Measurements from ENCODE around the gene PROK1.
"Not testable (repeated sequence)": the region's sequence is repeated elsewhere in the genome, so short reads cannot be mapped to it uniquely, and the experiment has no call there.

The PROK1 gene

DNA sequence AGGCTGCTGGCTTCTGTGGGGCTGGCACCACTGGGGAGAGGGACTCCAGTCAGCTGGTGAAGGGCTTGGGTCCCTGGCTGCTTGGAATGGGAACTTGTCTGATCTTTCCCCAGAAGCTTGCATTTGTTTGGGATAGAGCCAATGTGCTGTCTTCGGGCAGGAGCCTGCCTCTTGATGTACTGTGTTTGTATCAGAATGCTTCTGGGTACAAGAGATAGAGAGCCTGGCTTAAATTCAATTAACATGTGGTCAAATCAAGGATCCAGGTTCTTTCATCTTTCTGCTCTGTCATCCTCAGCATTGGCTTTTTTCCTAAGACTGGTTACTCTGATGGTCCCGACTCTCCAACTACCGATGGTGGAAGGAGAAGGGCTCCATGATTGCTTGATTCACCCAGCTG lies 16.0 kb upstream of the PROK1 start:
- DNase-seq: no peak

DNA sequence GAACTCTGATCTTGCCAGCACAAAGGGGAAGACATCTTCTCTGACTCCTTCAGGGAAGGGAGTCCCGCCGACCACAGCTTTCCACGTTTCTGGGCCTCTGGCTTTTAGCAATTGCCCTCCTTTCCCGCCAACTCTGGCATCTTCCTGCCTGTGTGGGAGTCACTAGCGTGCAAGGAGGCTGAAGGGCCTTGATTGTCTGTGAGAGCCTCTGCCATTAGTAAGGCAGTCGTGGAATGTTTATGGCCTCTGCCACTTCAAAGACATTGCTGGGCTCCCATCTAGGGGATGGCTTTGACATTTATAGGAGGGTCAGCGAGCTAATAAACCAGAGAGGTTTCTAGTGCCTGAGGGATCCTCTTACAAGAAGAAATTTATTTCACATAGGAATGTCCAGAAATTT lies 14.3 kb upstream of the PROK1 start:
- DNase-seq: no peak

DNA sequence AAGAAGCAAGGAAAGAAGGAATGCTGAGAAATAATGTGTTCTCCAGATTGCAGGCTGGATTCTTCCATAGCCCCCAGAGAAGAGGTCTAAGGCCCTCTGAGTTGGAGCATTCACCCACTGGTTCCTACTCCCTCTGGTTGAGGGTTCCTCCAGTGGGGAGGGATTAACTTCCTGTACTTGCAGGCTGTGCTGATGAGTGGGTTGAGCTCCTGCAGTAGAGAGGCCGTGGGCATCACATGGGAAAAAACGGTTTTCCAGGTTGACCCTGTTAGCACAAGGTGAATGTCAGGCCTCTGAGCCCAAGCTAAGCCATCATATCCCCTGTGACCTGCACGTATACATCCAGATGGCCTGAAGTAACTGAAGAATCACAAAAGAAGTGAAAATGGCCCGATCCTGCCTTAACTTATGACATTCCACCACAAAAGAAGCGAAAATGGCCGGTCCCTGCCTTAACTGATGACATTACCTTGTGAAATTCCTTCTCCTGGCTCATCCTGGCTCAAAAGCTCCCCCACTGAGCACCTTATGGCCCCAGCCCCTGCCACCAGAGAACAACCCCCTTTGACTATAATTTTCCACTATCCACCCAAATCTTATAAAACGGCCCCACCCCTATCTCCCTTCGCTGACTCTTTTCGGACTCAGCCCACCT lies 13.2 kb upstream of the PROK1 start:
- DNase-seq: not testable (repeated sequence)

DNA sequence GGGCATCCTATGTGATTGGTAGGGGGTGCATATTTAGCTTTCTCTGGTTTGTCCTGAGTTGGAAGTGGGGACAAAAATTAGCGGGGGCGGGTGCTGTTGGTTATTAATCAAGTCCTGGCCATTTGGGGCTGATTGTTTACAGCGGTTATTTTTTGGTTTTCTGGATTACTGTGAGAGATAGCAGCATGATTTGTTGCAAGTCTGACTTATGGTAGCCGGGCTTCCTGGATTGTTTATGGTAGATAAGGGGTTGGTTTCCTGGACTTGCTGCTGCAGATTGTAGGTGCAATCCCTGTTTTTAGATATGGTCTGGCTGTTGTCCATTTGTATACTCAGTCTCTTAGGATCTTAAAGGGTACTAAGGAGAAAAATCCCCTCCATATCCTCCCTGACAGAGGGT lies 12.1 kb upstream of the PROK1 start:
- DNase-seq: no peak

GRCh38 chr1:110439873-110440272 lies 11.1 kb upstream of the PROK1 start:
- not testable (repeated sequence) for DNase-seq

- DNase-seq: no peak
Observed at GRCh38 chr1:110440877-110441276, 10.1 kb upstream of the PROK1 start.

- no peak for DNase-seq
Observed at GRCh38 chr1:110441888-110442287, 9.1 kb upstream of the PROK1 start.

- DNase-seq: no peak
Observed at GRCh38 chr1:110443451-110443850, 7.5 kb upstream of the PROK1 start.

- no peak for DNase-seq
Observed at GRCh38 chr1:110444561-110444960, 6.4 kb upstream of the PROK1 start.

DNA sequence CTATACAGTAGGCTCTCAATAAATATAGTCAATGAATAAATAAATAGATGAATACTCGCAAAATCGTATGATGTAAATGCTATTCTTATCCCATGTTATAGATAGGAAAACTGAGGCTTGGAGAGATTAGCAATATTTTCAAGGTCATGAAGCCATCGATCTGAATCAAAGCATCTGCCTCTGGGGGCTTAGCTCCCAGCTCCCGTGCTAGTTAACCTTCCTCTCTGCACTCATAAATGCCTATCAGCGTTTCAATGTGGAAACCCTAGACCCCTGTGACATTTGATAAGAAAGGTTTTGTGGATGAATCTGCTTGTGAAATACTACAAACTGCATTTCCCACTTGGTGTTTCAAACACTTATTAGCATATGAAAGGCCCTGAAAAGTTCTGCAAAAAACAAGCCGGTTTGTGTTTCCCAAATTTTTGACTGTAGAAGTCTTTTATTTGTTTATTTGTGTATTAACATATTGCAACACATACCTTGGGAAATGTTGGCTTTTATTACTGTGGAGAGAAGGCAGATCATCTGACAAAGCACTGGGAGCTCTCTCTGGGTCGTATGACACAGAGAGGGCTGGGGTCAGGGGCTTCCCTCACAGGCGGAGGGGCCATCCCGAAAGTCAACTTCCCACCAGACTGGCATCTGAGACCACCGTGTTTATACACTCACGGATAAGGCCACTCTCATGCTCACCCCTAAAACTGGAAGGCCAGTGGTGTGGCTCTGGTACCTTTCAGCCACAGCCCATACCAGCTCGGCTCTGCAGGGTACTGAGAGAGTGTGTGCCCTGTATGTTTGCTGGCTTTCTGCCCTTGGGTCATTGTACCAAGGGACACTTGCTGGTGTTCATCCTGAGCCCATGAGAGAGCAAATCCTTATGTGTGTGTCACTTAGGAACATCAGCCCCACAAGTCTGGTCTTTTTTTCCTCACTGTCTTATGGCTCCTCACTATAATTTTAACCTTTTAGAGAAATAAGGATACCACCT lies 993 bp upstream of the PROK1 start:
- DNase-seq: no peak

GRCh38 chr1:110452330-110452729 lies 1.4 kb downstream of the PROK1 start:
- no peak for DNase-seq

GRCh38 chr1:110453829-110454228 lies 2.9 kb downstream of the PROK1 start:
- DNase-seq: no peak

DNA sequence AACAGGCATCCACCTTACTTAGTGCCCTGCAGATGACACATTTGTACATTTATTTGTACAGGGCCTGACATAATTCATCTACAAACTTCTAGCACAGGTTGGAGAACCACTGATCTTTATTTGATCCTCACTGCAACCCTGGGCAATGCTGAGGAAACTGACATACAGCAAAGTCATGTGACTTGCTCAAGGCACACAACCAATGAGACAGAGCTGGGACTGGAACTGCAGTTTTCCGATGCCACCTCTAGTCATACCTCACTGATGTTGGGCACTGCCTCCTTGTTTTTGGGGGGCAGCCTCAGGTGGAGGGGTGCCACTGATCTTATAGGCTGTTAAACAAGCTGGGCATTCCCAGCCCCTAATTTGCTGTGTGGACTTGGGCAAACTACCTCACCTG lies 3.4 kb downstream of the PROK1 start:
- no peak for DNase-seq

- DNase-seq: no peak
Observed at GRCh38 chr1:110455151-110455550, 4.2 kb downstream of the PROK1 start.

GRCh38 chr1:110457206-110457605 lies 6.3 kb downstream of the PROK1 start:
- DNase-seq: no peak

GRCh38 chr1:110460253-110461220 lies 9.6 kb downstream of the PROK1 start:
- peak; percentile 74 for DNase-seq

DNA sequence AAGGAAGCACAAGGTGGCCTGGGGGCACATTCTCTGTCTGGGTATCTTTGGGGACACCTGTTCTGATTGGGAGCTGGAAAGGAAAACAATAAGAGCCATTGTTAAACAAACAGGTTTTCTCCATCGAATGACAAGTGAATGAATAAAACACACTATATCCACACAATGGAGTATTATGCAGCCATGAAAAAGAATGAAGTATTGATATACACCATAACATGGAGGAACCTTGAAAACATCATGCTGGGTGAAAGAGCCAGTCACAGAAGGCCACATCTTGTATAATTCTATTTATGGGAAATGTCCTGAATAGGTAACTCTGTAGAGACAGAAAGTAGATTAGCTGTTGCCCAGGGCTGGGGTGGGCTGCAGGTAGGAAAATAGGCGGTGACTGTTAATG lies 11.1 kb downstream of the PROK1 start:
- no peak for DNase-seq

DNA sequence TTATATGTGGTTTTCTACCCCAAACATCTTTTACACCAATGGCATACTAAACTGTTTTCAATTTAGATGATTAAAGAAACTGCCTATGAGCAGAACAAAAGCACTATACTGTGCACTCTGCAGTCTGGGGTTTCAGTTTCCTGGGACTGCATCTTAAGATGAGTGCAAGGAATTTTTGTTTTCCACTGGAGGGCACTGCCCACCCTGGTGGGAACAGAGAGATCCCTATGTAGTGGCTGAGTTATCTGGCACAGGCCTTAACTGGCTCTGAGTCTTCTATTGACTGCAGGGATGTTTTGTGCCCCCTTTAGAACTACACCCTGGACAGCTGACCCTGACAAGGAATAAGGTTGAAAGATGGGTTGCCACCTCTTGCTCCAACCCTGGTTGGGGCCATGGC lies 12.0 kb downstream of the PROK1 start:
- DNase-seq: peak; percentile 39

- DNase-seq: peak; percentile 7
Observed at GRCh38 chr1:110463725-110464124, 12.8 kb downstream of the PROK1 start.

DNA sequence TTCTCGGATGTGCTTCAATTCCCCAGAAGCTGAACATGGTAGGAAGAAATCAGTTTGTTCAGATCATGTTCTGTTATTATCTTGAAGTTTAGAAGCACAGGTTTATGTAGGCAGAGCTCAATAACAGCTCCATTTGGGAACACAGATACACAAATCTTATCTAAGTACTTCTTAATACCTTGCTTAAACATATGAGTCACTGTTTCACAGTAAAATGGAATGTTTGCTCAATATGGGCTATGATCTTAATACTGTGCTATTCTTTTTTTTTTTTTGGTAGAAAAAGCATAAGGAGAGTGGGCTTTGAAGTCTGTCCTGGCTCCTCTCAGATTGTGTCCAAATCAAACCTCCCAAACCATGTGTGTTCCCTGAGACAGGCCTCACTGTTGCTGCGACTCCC lies 13.4 kb downstream of the PROK1 start:
- DNase-seq: peak; percentile 21

DNA sequence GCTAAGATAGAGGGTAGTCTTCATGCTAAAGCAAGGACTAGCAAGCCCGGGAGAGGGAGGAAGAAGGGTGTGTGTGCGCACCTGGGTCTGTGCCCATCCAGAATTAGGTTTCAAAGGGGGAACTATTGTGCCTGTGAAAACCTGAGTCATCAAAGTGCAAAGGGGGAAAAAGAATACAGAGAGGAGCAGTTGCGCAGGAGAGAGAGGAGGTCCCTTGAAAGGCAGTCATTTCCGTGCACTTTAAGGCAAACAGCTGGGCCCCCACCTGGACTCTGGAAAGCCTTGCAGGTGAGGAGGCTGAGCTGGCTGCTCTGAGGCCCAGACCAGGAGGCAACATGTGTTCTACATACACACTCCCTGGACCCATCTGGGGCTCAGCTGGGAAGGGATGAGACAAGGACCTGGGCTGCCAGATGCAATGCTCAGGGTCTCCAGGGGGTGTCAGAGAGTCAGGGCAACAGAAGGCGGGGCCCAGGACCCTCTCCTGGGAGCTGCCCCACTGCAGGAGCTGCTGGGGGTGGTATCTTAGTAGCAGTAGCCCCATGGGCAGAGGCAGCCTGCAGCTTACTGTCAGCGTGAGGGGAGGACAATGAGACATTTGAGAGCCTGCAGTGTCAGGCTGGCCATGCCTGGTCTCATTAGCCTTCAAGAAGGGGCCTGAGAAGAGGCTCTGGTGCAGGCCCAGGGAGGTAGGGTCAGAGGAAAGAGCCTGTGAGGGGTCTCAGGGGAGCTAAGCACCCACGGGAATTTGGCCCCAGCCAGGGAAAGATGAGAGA lies 14.3 kb downstream of the PROK1 start:
- no peak for DNase-seq

DNA sequence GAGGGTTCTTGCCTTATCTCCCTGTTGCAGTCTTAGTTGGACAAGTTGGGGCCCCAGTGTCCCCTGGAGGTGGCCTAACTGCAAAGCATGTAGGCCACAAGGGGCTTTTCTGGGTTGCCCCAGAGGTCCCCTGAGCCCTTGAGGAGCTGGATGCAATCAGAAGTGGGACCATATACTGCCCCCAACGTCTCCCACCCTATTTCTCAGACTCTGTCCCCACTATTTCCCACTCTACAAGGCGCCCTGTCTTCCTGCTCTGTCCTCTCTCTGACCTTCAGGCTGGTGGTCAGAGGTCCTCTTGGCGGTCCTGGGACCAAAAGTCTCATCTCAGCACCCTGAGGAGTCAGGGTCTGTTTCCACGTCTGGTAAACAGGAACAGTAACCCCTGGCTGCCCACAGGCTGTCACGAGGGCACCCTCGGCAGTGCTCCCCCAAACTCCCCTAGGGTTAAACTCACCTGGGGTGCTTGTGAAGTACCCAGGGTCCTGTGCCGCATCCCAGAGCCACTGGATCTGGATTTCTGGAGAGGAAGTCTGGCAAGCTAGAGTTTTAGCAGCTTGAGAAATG lies 14.9 kb downstream of the PROK1 start:
- no peak for DNase-seq
